HL-60 (cell line): ENCODE data around the gene PSMB10.

ENCODE experiments used
- CTCF ChIP-seq: IDR thresholded peaks from one replicate; pipeline ENCODE4 v1.5.1; 2011; ENCODE audit warnings: low read length, control low read depth, inconsistent platforms; ENCODE audit not compliant: insufficient read depth
- POLR2AphosphoS5 ChIP-seq: IDR thresholded peaks from 2 replicates; pipeline ENCODE4 v1.6.1; 2012; ENCODE audit warnings: low read depth
- REST ChIP-seq: IDR thresholded peaks from 2 replicates; pipeline ENCODE4 v1.6.1; 2012; ENCODE audit warnings: low read depth; ENCODE audit not compliant: insufficient replicate concordance

DNA sequence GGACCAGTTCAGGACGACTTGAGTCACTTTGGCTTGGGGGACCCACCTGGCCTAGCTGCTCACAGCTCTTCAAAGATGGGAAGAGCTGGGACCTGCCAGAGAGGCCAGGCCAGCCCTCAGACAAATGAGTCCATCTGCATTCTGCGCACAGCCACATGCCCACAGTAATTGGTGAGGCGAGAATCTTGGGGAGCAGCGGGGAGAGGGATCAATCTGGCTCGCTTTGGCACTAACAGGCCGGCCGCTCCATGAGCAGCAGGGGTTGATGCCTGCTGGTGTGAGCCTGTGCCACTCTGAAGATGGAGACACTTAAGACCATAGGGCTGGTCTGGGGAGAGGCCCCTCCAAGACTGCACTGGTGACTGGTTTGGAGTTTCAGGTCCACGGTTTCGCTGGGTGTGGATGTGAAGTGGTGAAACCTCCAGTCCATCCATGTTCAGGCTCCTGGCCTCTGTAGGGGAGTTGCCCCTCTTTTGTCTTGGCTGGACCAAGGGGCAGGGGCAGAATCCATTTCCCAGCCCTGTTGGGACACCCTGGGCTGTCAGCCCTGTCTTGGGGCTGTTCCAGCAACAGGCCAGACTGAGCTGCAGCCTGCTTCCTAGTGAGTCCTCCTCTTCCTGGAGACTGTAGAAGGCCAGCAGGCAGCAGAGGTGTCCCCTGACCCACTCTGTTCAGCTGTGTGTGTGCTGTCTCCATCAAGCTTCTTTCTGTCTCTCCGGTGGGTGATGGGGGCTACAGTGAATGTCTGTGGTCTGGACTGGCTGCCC, 12.3 kb downstream of the PSMB10 start:
- TF ChIP-seq CTCF (no peak), POLR2AphosphoS5 (no peak), REST (no peak)
